Brain microvascular endothelial cell (primary cell): Measurements from ENCODE around the gene LRRC25.
A peak's percentile ranks its signal among the peaks of the same experiment; 100 is the strongest.

ENCODE experiments used
- DNase-seq: peaks from one replicate; pipeline ENCODE4 v3.0.0-alpha.2; 2020
- H3K27ac ChIP-seq: fragments of 250-450 bp; sonication (Bioruptor Pico); 2 replicates; pipeline ENCODE4 v1.5.1; 2020; ENCODE audit warnings: mild to moderate bottlenecking, moderate library complexity
- H3K27me3 ChIP-seq: fragments of 250-450 bp; sonication (Bioruptor Pico); replicated peaks from 2 replicates; pipeline ENCODE4 v1.5.1; 2020; ENCODE audit warnings: mild to moderate bottlenecking
- H3K36me3 ChIP-seq: fragments of 250-450 bp; sonication (Bioruptor Pico); replicated peaks from 2 replicates; pipeline ENCODE4 v1.5.1; 2020; ENCODE audit warnings: mild to moderate bottlenecking
- H3K4me3 ChIP-seq: 2 replicates; pipeline ENCODE4 v1.5.1; 2011; ENCODE audit warnings: low read depth, mild to moderate bottlenecking, control low read depth, low read length, moderate library complexity
- in situ Hi-C: cut with HindIII; loops from 2 replicates; pipeline ENCODE4 v1.10.0; 2017; ENCODE audit warnings: low sequenced_read_pairs, low pct_ligation_motif_present
- TF ChIP-seq, protein P1 (sequence below): IDR thresholded peaks from 2 replicates; pipeline ENCODE4 v1.5.1; 2011; ENCODE audit warnings: low read depth, mild to moderate bottlenecking, moderate library complexity, low read length, control low read depth, inconsistent platforms; ENCODE audit errors: missing control alignments

Gene LRRC25

DNA sequence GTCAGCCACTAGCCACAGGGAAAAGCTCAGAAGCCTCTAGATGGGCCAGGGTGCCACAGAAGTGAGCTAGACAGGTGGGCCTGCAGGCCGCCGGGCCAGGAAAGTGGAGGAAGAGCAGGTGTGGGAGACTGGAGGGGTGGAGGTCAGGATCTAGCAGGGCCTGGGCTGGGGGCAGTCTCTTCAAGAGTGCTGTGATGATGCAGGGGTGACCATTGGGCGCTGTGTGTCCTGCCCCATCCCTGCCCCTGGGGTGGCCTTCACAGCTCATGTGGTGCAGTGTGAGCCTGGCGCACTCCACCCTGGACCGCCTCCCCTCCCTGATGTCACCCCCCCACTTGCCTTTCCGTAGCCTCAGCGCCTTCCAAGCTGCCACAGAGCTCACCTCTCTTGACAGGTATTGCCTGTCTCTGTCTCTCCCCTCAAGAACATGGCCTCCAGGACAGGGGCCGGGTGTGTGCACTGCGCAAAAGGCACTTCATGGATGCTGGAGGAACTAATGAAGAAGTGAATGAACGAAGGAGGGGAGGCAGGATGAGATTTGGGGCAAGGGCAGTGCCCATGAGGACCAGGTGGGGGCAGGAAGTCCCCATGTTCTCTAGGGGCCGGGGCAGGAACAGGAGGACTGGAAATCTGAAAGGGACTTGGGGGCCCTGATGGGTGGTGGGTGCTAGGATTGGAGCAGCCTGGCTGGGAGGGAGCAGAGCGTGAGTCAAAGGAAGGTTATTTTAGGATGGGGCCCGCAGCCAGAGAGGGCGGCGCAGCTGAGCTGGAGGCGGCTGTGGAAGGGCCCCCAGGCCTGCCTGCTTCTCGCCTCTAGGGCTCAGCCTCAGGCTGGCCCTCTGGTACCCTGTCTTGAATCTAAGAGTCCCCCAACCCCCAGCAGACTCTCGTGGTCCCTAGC lies 28.3 kb upstream of the LRRC25 start:
- DNase-seq, result peak; percentile 52
- Histone ChIP-seq H3K36me3 (peaks cover 5% of the 10 kb centered on the region), H3K27me3 (no peaks in the 10 kb centered on the region), H3K4me3 (no peak overlapping the region), H3K27ac (peak overlapping the region; percentile 4)
- TF ChIP-seq, protein P1, sequence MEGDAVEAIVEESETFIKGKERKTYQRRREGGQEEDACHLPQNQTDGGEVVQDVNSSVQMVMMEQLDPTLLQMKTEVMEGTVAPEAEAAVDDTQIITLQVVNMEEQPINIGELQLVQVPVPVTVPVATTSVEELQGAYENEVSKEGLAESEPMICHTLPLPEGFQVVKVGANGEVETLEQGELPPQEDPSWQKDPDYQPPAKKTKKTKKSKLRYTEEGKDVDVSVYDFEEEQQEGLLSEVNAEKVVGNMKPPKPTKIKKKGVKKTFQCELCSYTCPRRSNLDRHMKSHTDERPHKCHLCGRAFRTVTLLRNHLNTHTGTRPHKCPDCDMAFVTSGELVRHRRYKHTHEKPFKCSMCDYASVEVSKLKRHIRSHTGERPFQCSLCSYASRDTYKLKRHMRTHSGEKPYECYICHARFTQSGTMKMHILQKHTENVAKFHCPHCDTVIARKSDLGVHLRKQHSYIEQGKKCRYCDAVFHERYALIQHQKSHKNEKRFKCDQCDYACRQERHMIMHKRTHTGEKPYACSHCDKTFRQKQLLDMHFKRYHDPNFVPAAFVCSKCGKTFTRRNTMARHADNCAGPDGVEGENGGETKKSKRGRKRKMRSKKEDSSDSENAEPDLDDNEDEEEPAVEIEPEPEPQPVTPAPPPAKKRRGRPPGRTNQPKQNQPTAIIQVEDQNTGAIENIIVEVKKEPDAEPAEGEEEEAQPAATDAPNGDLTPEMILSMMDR, result peak; percentile 23
- in situ Hi-C loops, result no loop called here

GRCh38 chr19:18424890-18425514 lies 27.6 kb upstream of the LRRC25 start:
- TF ChIP-seq, protein P1, result no peak
- Histone ChIP-seq H3K27ac (no peak overlapping the region), H3K36me3 (peaks cover 5% of the 10 kb centered on the region), H3K4me3 (no peak overlapping the region), H3K27me3 (no peaks in the 10 kb centered on the region)
- no peak for DNase-seq
- in situ Hi-C loops, result no loop called here

GRCh38 chr19:18424122-18424889 lies 26.9 kb upstream of the LRRC25 start:
- no peak overlapping the region for H3K4me3 ChIP-seq
- peaks cover 5% of the 10 kb centered on the region for H3K36me3 ChIP-seq
- H3K27me3 ChIP-seq, result no peaks in the 10 kb centered on the region
- in situ Hi-C loops, result no loop called here
- TF ChIP-seq, protein P1, result no peak
- no peak for DNase-seq
- H3K27ac ChIP-seq, result no peak overlapping the region

DNA sequence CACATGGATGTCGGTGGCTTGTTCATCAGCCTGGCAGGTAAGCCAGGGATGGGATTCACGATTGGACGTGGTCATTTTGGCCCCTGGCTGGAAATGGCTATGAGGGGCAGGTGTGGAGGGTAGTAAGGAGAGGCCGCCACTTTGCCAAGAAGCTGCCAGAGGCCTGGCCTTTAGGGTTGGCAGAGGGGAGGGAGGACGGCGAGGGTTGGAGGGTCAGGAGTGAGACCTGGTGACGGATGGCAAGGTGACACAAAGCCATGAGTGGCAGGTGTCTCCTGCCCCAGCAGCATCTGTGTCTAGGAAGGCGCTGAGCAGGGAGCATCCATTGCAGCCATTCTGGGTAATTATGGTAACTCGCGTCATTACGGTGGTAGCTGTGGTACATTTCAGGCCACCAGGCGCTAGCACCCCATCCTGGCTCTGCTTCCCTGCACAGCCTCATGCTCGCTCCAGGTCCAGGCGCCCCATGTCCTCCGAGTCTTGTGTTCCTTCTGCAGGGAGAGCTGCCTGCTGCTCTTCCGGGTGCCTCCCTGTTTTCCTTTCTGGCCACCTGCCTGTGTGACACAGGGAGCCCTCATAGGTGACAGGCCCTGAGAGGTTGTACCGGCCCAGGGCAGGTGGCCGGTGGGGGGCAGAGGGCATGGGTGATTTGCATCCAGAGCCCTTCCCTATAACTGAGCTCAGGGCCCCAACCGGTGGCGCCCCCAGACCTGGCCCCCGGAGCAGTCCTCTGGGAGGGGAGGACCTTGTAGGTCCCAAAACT lies 26.0 kb upstream of the LRRC25 start:
- H3K27me3 ChIP-seq, result no peaks in the 10 kb centered on the region
- DNase-seq, result no peak
- in situ Hi-C loops, result no loop called here
- peaks cover 5% of the 10 kb centered on the region for H3K36me3 ChIP-seq
- H3K27ac ChIP-seq, result no peak overlapping the region
- H3K4me3 ChIP-seq, result no peak overlapping the region
- TF ChIP-seq, protein P1, result no peak

- Histone ChIP-seq H3K27me3 (no peaks in the 10 kb centered on the region), H3K36me3 (peaks cover 5% of the 10 kb centered on the region), H3K4me3 (no peak overlapping the region), H3K27ac (no peak overlapping the region)
- in situ Hi-C loops, result no loop called here
- DNase-seq, result no peak
- TF ChIP-seq, protein P1, result no peak
These were observed 25.2 kb upstream of the LRRC25 start for GRCh38 chr19:18422530-18423191.
